ENCODE results near the gene BATF3. TPM values are rescaled to one million over a fixed set of nuclear protein-coding genes. Genes with fewer than 3 reads are reported as not detected.

The BATF3 gene
- total and polyA plus RNA-seq, 8 donors = 0.20 to 3.1 (median 0.95) TPM; not detected in 1

DNA sequence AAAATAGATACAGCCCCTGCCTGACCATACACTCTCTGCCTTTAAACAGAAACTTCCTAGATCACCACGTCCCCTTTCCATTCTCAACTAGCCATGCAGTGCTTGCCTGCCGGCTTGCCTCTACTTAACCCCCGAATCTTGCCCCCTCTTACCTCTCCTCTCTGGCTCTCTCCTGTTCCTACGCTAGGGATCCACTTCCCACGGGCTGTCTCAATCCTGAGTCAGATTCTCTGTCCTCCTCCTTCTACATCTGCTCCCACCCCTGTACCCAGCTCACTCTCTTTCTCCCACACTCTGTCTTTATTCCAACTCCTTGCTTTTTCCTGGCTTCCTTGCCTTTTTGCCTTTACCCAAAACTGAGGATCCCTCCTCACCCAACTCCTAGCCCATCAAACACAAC, 61.7 kb downstream of the BATF3 start:
- H3K36me3 ChIP-seq = no peaks in the 10 kb centered on the region
- intact Hi-C loops (cut with DNase I) = no loop called here
- no peak for TF ChIP-seq CTCF (IDR thresholded peaks at IDR 0.05)
- no peak for DNase-seq
- no peak for ATAC-seq
- 65 to 76% methylated on average over 5 of the region's 5 CpGs for WGBS, 2 donors
- H3K4me3 ChIP-seq = no peak overlapping the region
- peak overlapping the region in 2 of 4 donors; percentile 6 to 23 for H3K27ac ChIP-seq
- no peaks in the 10 kb centered on the region for H3K9me3 ChIP-seq
- no peaks in the 10 kb centered on the region for H3K27me3 ChIP-seq
- FAIRE-seq = no peak
- no peaks in the 10 kb centered on the region for H3K4me1 ChIP-seq

Other genes starting within 250 kb of the BATF3 start
- 10 to 100 TPM in 5 of 6 donors, 1 to 10 TPM in 1; 8.3 to 28.8 (median 17.3) TPM for gene ATF3, start 91.1 kb downstream of the BATF3 start, total RNA-seq
- 10 to 100 TPM; 22.8 to 25.6 TPM for gene ATF3, start 91.1 kb downstream of the BATF3 start, polyA plus RNA-seq
- 10 to 100 TPM in 3 of 6 donors, 1 to 10 TPM in 3; 5.6 to 16.2 (median 9.3) TPM for gene NSL1, start 91.9 kb upstream of the BATF3 start, total RNA-seq
- gene NSL1, start 91.9 kb upstream of the BATF3 start, polyA plus RNA-seq = 10 to 100 TPM in 1 of 2 donors, 1 to 10 TPM in 1; 5.4 to 10.9 TPM
- gene TATDN3, start 92.1 kb upstream of the BATF3 start, total RNA-seq = 1 to 10 TPM; 7.7 to 9.5 (median 8.8) TPM
- gene TATDN3, start 92.1 kb upstream of the BATF3 start, polyA plus RNA-seq = 10 to 100 TPM in 1 of 2 donors, 1 to 10 TPM in 1; 8.3 to 10.4 TPM
- not detected for gene SPATA45, start 147.8 kb upstream of the BATF3 start, total RNA-seq
- gene SPATA45, start 147.8 kb upstream of the BATF3 start, polyA plus RNA-seq = under 1 TPM in 1 of 2 donors, not detected in 1; 0.26 TPM
- gene FLVCR1, start 158.4 kb upstream of the BATF3 start, total RNA-seq = 1 to 10 TPM; 1.4 to 5.6 (median 3.5) TPM
- 1 to 10 TPM; 2.2 to 4.0 TPM for gene FLVCR1, start 158.4 kb upstream of the BATF3 start, polyA plus RNA-seq

Measured in pancreas (tissue), 10 donors.